Measurements from ENCODE around the gene LITAF.

GRCh38 chr16:11627822-11628457 lies 41.2 kb upstream of the LITAF start:
- TF ChIP-seq CTCF (conservative IDR thresholded peaks at IDR 0.05; ENCODE audit: low read length) (no peak), EZH2phosphoT487 (IDR thresholded peaks at IDR 0.05; ENCODE audit: borderline replicate concordance) (no peak)

Measured in Loucy (cell line).